ENCODE measurements around the gene HSD17B14.

GRCh38 chr19:48881741-48882657 lies 45.7 kb upstream of the HSD17B14 start:
- TF ChIP-seq CTCF (conservative IDR thresholded peaks at IDR 0.05) (no peak), ZFX (IDR thresholded peaks at IDR 0.05) (no peak)

All from C4-2B (cell line).